IPS-18c (cell line): Measurements from ENCODE around the gene SPOP.
A peak's percentile ranks its signal among the peaks of the same experiment; 100 is the strongest.
"Not testable (repeated sequence)": the region's sequence is repeated elsewhere in the genome, so short reads cannot be mapped to it uniquely, and the experiment has no call there.

ENCODE experiments used
- H3K4me3 ChIP-seq: 2 replicates; pipeline ENCODE4 v1.7.0; 2013; ENCODE audit warnings: low read depth, mild to moderate bottlenecking, low read length, moderate library complexity; ENCODE audit not compliant: insufficient read depth
- H3K9me3 ChIP-seq: one replicate; pipeline ENCODE4 v1.6.1; 2013; ENCODE audit warnings: mild to moderate bottlenecking, low read length, moderate library complexity; ENCODE audit not compliant: control insufficient read depth, insufficient read depth

SPOP gene

DNA sequence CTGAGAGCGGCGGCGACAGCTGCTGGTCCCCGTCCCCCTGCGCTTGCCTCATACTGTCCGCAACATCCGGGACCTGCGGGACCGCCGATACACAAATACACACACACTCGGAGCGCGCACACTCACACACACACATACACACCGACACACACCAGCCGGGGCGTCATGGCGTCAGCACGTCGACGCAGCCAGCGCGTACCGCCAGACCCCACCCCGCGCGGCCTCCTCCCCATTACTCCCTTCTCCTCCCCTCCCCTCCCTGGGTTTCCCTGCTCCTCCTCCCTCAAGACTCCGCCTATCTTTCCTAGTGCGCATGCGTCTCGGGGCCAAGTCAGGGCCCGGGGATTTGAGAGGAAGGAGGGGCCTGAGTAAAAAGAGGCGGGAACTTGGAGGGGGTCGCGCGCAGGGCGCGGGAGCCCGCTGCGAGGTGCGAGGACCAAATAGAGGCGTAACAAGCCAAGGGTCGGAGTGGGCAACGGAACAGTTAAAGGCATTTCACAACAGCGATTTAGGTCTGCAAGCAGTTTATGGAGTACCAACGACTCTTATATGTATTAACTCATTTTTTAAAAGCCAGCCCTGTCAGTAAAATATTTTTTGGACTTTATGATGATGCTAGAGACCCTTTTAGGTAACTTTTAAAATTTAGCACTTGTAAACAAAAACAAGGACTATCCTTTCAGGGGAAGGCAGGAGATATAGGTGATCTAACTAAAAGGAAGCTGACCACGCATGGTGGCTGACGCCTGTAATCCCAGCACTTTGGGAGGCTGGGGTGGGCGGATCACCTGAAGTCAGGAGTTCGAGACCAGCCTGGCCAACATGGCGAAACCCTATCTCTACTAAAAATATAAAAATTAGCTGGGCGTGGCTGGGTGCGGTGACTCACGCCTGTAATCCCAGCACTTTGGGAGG lies at the start of gene SPOP:
SPOP (minus strand) TSS at position 165 of the 915 bp plus-strand sequence. CDS start 55,287 bp downstream, outside the sequence.
- Histone ChIP-seq H3K9me3 (no peaks in the 10 kb centered on the region), H3K4me3 (peak within 1 kb of the TSS; percentile 58)

DNA sequence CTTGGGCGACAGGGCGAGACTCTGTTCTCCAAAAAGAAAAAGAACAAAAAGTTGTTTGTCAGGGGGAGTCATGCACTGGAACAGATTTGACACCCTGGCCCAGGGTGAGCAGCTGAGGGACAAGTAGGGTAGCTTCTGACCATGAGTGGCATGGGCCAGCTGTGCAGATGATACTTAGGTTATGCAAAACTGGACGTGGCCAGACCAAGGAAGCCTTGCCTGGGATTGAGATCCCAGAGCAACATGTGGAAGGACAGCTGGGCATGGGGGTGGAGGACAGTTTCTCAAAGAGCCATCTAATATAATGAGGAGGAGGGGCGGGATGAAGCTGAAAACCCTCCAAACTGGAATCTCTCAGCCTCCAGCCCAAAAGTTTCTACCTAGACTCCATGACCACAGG lies 49.5 kb upstream of the SPOP start:
- no peaks in the 10 kb centered on the region for H3K9me3 ChIP-seq

DNA sequence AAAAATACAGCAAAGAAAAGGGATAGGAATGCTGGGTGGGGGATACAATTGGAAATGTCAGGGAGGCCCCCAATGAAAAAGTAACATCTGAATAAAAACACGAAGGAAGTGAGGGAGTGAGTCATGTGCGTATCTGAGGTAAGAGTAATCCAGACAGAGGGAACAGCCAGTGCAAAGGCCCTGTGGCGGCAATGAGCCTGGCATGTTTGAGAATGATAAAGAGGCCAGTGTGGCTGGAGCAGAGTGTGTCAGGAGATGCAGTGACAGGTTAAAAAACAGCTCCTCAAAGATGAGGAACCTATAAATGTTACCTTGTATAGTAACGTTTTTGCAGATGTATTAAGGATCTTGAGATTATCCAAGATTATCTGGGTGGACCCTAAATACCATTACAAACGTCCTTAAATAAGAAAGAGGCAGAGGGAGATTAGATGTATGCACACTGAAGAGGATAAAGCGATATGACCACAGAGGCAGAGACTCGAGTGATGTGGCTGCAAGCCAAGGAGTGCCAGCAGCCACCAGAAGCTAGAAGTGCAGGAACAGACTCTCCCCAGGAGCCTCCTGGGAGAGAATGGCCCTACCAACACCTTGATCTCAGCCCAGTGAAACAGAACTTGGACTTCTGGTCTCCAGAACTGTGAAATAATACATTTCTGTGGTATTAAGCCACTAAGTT lies 47.7 kb upstream of the SPOP start:
- H3K4me3 ChIP-seq: no peak overlapping the region

More for the DNA sequence above, 49.5 kb upstream of the SPOP start:
- H3K4me3 ChIP-seq: no peak overlapping the region

DNA sequence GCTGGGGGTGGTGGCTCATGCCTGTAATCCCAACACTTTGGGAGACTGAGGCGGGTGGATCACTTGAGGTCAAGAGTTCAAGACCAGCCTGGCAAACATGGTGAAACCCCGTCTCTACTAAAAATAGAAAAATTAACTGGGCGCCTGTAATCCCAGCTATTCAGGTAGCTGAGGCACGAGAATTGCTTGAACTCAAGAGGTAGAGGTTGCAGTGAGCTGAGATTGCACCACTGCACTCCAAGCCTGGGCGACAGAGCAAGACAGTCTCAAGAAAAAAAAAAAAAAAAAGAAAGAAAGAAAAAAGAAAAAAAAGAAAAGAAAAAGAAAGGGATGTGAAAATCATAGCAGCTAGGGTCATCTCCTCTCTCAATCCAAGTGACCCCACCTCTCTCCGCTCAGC lies 46.7 kb upstream of the SPOP start:
- not testable (repeated sequence) for H3K9me3 ChIP-seq, H3K4me3 ChIP-seq

More for the DNA sequence above, 47.7 kb upstream of the SPOP start:
- no peaks in the 10 kb centered on the region for H3K9me3 ChIP-seq

DNA sequence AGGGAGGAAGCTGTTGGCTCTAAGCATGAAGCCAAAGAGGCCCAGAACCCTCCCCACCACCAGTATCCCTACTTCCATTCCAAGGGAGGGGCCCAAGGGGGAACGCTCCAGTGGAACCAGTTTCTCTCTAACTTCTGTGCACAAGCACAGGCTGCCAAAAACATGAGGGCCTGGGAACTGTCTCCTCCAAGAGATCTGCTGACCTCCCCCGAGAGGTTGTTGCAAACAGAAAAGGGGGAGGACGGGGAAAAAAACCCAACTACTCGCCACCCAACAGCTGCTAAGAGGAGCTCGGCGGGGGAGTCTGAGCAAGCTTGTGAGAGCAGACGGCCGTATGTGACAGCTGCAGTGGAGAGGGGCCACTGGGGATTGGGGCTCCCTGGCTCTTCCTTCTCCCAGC lies 45.5 kb upstream of the SPOP start:
- Histone ChIP-seq H3K9me3 (no peaks in the 10 kb centered on the region), H3K4me3 (no peak overlapping the region)

DNA sequence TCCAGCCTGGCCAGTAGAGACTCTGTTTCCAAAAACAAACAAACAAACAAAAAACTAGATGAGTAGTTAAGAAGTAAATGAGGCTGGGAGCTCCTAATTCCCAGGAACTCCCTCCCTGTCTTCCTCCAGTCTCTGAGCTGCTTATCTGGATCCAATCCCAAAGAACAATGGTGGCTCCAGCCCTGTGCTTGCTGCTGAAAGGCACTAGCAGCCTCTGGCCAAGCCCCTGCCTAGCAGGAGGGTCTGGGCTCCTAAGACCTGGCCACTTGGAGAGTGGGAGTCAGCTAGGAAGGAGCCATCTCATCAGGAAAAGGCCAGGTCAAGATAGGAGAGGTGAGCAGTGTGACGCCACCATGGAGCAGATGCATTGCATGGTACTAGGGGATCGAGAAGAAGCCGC lies 44.2 kb upstream of the SPOP start:
- no peaks in the 10 kb centered on the region for H3K9me3 ChIP-seq

DNA sequence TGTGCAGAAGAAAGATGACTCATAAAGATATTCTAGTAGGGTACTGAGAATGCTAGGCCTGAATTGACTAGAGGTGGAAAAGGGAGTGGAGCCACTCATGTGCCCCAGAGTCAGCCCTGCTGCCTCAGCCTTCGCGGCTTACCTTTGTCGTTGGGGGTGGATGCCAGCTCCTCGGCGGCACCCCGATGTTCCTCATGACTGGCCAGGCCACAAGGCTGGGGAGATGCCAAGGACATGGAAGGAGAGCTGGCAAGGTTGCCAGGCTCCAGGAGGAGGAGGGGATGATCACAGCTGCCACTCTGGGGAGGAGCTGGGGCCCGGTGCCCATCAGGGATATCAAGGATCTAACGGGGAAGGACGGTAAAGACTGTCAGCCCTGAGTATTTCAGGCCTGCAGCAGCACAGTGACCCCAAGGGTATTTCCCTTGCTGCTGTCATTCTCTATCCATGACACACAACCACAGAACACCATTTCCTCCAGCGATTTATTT lies 39.5 kb upstream of the SPOP start:
- H3K4me3 ChIP-seq: no peak overlapping the region
- peaks cover 1% of the 10 kb centered on the region for H3K9me3 ChIP-seq

More for the DNA sequence above, 44.2 kb upstream of the SPOP start:
- H3K4me3 ChIP-seq: no peak overlapping the region

DNA sequence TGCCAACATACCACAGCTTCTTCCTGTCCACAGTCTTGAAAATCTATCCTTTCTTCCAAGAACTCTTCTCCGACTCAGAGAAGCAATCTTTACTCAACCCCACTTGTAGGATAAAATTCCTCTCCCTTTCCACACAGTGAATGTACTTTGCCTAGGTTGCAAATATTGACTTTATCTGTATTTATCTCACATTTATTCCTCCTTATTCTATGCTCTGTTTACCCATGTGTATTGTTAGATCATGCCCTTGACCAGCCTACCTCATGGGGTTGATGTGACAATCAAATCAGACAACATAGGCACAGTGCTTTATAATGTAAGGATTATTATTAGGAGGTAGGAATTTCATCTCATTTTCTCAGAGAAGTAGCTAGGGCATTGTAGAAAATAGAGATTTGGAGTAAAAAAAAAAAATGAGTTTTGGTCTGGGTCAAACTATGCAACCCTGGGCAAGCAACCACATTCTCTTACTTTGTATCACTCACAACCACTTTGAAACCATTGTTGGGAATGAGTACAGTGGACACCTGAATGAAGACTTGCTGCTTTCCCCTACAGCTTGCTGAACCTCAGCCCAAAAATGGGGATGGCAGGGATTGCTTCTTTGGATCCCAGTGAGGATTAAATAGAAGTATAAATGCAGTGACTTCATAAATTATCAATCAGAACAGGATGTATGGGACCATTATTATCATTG lies 38.9 kb upstream of the SPOP start:
- no peak overlapping the region for H3K4me3 ChIP-seq

DNA sequence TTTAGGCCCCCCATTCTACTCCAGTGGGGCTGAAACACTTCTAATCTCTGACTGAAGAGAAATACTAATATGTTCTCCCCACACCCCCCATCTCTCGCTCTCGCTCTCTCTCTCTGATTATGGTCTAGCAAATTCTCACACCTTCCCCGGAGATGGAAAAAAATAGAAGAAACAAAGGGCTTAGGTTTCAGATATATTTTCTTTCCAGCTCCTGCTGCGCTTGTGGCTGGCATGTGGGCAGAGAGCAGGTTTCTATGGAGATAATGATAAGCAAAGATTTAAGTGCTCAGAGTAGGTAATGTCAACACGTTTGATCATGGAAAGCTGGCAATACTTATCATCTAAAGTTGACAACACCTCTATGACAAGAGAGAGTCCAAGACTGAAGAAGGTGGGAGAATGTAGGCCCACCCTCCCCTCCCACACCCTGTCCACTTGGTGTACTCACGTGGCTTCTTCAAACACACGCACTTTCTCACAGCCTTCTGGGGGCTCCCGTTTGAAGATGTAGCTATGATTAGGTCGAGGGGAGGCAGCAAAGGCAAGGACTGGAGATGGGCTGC lies 37.9 kb upstream of the SPOP start:
- no peak overlapping the region for H3K4me3 ChIP-seq
- peaks cover 2% of the 10 kb centered on the region for H3K9me3 ChIP-seq

More for the DNA sequence above, 38.9 kb upstream of the SPOP start:
- H3K9me3 ChIP-seq: peaks cover 2% of the 10 kb centered on the region

DNA sequence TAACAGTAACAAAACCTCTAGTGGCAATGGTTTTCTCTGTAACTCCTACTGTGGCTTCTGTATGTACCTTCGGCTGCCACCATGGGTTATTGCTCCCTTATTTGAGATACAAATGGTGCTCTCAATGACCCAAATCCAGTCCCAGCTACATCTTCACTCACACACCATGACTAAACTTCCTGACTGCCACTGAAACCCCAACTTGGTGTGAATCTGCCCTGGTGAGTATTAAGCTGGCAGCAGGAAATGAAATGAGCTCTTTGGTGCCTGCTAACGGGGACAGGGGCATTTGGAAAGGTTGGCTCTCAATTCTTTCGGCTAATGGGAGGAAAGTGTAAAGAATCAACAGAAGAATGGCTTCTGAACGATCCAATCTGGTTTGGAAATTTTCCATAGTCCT lies 37.3 kb upstream of the SPOP start:
- H3K9me3 ChIP-seq: peaks cover 2% of the 10 kb centered on the region
- no peak overlapping the region for H3K4me3 ChIP-seq

DNA sequence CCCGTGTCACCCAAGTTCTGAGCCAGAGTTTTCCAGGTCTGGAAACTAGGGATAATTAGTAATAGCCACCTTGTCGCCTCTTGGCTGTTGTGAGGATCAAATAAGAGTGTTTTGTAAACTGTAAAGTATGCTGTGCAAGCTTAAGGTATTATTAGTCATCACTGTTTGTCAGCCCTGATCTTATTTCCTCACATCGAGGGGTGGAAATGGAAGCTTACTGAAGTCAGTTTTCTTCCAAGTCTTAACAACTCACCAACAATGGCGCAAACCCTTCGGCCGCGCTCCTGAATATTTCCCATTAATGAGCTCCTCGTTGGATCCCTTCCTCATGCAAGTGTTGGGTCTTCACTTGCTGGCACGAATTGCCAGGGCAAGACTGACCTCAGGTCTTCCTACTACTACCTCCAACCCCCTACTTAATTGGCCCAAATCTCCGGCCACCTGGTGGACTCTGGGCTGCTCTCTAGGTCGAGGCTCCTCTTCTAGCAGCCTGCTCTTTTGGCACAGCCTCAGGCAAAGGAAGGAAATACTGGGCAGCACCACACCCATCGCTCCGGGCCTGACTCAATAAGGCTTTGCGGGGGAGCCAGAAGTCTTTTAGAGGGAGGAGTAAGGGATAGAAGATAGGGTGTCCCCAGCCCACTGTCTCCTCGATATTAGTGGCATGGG lies 30.8 kb upstream of the SPOP start:
- Histone ChIP-seq H3K9me3 (peaks cover 2% of the 10 kb centered on the region), H3K4me3 (no peak overlapping the region)

DNA sequence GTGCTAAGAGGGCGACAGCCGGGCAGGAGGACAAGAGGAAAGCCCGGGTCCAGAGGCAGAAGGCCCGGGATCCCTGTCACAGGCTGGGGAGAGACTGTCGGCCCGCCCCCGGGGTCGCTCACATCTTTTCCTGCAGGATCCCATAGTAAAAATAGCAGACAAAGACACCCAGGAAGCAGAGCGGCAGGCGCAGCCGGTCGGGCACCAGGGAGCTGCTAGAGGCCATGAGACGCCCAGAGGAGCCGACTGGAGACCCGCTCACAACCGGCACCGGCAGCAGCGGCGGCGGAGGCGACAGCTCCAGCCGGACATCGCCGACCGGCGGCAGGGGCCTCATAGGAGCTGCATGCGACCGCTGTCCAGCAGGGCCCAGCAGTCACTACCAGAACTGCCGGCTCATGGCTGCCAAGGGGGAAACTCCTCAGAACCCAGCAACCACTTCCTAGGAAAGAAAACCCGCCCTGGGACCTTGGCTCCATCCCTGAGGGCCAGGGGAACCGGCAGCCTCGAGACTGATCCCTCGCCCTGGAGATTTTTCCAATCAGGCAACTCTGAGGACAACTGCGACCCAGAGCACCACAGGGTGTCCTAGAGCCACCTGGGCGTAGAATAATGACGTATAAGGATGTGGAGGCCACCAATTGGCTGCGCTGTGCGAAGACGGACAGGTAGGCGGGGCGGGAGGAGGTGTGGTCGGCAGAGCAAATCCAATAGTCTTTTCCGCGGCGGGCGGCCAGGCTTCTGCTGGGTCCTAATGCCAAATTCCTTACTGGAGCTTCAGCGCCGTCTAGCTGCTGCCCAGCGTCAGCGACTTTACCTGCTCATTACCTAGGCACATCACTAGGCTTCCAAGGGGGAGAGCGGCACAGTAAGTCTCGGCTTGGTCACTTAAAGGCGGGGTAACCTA lies 30.0 kb upstream of the SPOP start, which contains the start of gene SLC35B1:
SLC35B1 (minus strand) TSS at position 357 of the 907 bp plus-strand sequence; CDS start at position 226, 131 bp downstream.
- Histone ChIP-seq H3K4me3 (peak within 1 kb of the TSS; percentile 85), H3K9me3 (peaks cover 2% of the 10 kb centered on the region)

DNA sequence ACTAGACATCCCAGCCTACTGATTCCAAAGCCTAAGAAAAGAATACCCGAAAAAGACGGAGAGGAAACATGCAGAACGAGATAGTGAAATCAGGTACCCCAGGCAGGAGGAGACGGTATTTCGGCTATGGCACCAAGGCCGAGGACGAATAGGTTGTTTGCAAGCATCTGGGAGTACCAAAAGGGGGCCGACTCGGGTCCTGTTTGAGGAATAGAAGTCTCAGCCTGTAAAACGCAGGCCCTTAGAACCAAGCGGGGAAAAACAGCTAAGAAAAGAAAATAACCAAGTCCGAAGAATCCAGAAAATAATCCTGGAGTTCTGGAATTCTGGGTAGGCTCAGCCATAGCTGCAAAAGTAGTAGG lies 29.3 kb upstream of the SPOP start:
- Histone ChIP-seq H3K9me3 (no peaks in the 10 kb centered on the region), H3K4me3 (peak overlapping the region; percentile 85)

DNA sequence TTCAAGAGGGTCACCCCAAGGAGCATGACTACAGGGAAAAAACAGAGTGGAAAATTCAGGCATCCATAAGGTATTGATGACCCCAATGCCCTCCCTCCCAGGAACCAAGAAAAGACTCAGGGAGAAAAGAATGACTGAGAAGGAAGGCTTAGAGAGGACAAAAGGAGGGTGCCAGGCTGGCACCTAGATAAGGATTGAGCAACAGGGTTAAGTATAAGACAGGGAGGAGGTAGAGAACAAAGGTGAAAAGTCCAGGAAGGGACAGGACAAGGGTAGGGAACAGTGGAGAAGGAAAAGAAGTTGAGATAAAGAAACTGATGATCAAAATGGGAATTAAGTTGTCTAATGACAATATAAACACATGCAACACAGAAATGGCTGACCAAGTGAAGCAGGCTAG lies 27.4 kb upstream of the SPOP start:
- Histone ChIP-seq H3K9me3 (no peaks in the 10 kb centered on the region), H3K4me3 (no peak overlapping the region)

DNA sequence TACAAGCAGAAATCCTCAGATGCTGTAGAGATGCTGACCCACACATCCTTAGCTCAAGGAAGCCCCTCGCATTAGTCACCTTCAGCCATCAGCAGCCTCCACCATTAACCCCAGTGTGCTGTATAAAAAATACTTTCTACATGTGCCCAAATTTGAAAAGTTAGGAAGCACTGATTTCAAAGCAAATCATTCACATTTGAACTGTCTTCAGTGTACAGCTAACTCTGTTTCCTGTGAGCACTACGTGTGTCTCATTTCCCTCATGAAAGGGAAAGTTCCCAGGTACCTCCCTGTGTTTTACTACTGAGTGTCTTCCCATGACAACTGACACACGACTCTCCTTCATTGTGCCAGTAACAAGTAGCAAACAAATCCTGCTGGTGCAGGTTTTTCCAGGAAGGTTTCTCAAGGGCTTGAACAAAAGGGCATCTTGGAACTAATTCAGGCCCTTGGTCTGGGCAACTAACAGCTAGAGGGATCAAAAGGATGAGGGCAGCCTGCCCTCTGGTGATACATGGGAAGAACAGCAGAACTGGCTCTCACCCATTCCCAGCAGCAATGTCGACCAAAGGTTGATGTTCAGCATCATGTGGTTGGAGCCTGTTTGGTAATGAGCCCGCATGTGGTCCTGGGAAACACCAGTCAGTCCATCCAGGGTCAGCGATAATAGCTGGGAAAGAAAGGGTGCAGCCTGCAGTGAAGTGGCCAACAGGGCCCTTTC lies 25.8 kb upstream of the SPOP start:
- no peak overlapping the region for H3K4me3 ChIP-seq
- H3K9me3 ChIP-seq: no peaks in the 10 kb centered on the region
